ENCODE results near the gene LMNTD2.

DNA sequence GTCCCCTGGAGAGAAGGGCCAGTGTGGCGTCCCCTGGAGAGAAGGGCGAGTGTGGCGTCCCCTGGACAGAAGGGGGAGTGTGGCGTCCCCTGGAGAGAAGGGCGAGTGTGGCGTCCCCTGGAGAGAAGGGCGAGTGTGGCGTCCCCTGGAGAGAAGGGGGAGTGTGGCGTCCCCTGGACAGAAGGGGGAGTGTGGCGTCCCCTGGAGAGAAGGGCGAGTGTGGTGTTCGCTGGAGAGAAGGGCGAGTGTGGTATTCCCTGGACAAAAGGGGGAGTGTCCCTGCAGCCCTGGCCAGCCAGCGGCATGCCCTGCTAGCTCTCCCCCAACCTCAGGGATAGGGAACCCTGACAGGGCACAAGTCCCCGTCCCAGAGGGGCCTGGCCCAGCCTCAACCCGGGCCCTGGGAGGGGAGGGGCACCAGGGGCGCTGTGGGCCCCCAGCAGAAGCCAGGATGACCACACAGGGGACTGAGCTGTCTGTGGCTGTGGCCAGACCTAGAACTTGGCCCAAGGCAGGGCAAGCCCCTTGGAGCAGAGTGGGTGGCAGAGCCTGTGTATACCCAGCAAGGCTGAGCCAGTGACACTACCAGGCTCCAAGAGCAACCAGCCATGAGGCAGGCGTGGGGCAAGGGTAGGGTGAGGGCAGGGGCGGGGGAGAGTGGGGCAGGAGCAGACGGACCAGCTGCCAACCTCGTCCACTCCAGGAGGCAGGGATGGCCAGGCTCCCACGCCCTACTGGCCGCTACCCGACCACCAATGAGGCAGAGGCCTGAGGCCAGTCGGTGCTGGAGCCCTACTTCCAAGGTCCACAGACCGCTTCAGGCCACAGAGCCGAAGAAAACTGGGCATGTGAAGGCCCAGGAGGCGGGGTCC is 29.3 kb downstream of the LMNTD2 start:
- TF ChIP-seq, protein P1, sequence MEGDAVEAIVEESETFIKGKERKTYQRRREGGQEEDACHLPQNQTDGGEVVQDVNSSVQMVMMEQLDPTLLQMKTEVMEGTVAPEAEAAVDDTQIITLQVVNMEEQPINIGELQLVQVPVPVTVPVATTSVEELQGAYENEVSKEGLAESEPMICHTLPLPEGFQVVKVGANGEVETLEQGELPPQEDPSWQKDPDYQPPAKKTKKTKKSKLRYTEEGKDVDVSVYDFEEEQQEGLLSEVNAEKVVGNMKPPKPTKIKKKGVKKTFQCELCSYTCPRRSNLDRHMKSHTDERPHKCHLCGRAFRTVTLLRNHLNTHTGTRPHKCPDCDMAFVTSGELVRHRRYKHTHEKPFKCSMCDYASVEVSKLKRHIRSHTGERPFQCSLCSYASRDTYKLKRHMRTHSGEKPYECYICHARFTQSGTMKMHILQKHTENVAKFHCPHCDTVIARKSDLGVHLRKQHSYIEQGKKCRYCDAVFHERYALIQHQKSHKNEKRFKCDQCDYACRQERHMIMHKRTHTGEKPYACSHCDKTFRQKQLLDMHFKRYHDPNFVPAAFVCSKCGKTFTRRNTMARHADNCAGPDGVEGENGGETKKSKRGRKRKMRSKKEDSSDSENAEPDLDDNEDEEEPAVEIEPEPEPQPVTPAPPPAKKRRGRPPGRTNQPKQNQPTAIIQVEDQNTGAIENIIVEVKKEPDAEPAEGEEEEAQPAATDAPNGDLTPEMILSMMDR (IDR thresholded peaks at IDR 0.05; ENCODE audit: low read length) = no peak
- TF ChIP-seq EZH2 (IDR thresholded peaks at IDR 0.05; ENCODE audit: borderline replicate concordance, low read length) = no peak
